Bronchial epithelial cell (primary cell): ENCODE results near the gene RHCE. TPM values are rescaled to one million over a fixed set of nuclear protein-coding genes. Genes with fewer than 3 reads are reported as not detected.

Source experiments
- DNase-seq: peaks from one replicate; pipeline ENCODE4 v3.0.0-alpha.2; 2010; ENCODE audit warnings: low read depth
- FAIRE-seq: peaks from 2 replicates; lab custom pipeline; 2011; peaks lifted over from hg19 to GRCh38; lab: Jason Lieb, UNC
- H3K27me3 ChIP-seq: 2 replicates; pipeline ENCODE4 v1.5.1; 2011; ENCODE audit warnings: low read length; ENCODE audit not compliant: control insufficient read depth, insufficient read depth
- H3K36me3 ChIP-seq: 2 replicates; pipeline ENCODE4 v1.5.1; 2011; ENCODE audit warnings: low read length; ENCODE audit not compliant: control insufficient read depth, insufficient read depth
- H3K4me3 ChIP-seq: 2 replicates; pipeline ENCODE4 v1.5.1; 2011; ENCODE audit warnings: mild to moderate bottlenecking, low read depth, low read length, control low read depth
- CTCF ChIP-seq: IDR thresholded peaks from 2 replicates; pipeline ENCODE4 v1.5.1; 2011; ENCODE audit warnings: mild to moderate bottlenecking, moderate library complexity, low read length, control low read depth, inconsistent platforms; ENCODE audit not compliant: insufficient read depth, severe bottlenecking
- total RNA-seq: library from RNA; depleted of rRNA; stranded (reverse); fragments of >200 nt; gene quantifications from 2 replicates; pipeline ENCODE4 v1.2.1, GENCODE V29; 2014

The RHCE gene
- total RNA-seq, 1 donor from 2014 or later = 3.7 TPM

- H3K4me3 ChIP-seq = no peak overlapping the region
- no peak for TF ChIP-seq CTCF
- no peak for FAIRE-seq
- H3K36me3 ChIP-seq = peaks cover 15% of the 10 kb centered on the region
- DNase-seq = no peak
- H3K27me3 ChIP-seq = no peaks in the 10 kb centered on the region
Observed at GRCh38 chr1:25356441-25356840, 64.2 kb downstream of the RHCE start.

GRCh38 chr1:25355841-25356395, 64.7 kb downstream of the RHCE start:
- TF ChIP-seq CTCF = no peak
- no peak for FAIRE-seq
- H3K36me3 ChIP-seq = peaks cover 14% of the 10 kb centered on the region

GRCh38 chr1:25349606-25350005, 71.0 kb downstream of the RHCE start:
- Histone ChIP-seq H3K36me3 (peaks cover 9% of the 10 kb centered on the region), H3K4me3 (no peak overlapping the region), H3K27me3 (no peaks in the 10 kb centered on the region)
- DNase-seq (no peak), FAIRE-seq (no peak)
- no peak for TF ChIP-seq CTCF

More at GRCh38 chr1:25355841-25356395, 64.7 kb downstream of the RHCE start:
- no peak overlapping the region for H3K4me3 ChIP-seq
- DNase-seq = no peak
- H3K27me3 ChIP-seq = no peaks in the 10 kb centered on the region

GRCh38 chr1:25347556-25347955, 73.1 kb downstream of the RHCE start:
- no peak for DNase-seq
- TF ChIP-seq CTCF = no peak
- no peak for FAIRE-seq
- Histone ChIP-seq H3K4me3 (no peak overlapping the region), H3K36me3 (peaks cover 5% of the 10 kb centered on the region), H3K27me3 (no peaks in the 10 kb centered on the region)

- FAIRE-seq (peak; percentile 36), DNase-seq (peak; percentile 68)
- H3K4me3 ChIP-seq = no peak overlapping the region
- peaks cover 4% of the 10 kb centered on the region for H3K36me3 ChIP-seq
- H3K27me3 ChIP-seq = no peaks in the 10 kb centered on the region
- no peak for TF ChIP-seq CTCF
Observed at GRCh38 chr1:25343872-25344271, 76.8 kb downstream of the RHCE start.

GRCh38 chr1:25342846-25343245, 77.8 kb downstream of the RHCE start:
- Histone ChIP-seq H3K36me3 (peaks cover 3% of the 10 kb centered on the region), H3K27me3 (no peaks in the 10 kb centered on the region), H3K4me3 (no peak overlapping the region)
- no peak for TF ChIP-seq CTCF
- FAIRE-seq = no peak
- DNase-seq = no peak
